Immature natural killer cell (primary cell): ENCODE results near the gene GSC2. TPM values are rescaled to one million over a fixed set of nuclear protein-coding genes. Genes with fewer than 3 reads are reported as not detected.
A peak's percentile ranks its signal among the peaks of the same experiment; 100 is the strongest.

Experiments used
- DNase-seq, 3 donors: peaks; one replicate each; pipeline ENCODE4 v3.0.0; 2022; ENCODE audit warnings: mixed read lengths in 1 of 3
- H3K27ac Mint-ChIP-seq, 6 donors: one replicate each; pipeline ENCODE4 v1.8.0; 2020; ENCODE audit warnings: mixed read lengths in 6 of 6, mild to moderate bottlenecking in 5 of 6, inconsistent platforms in 4 of 6, moderate library complexity in 3 of 6
- H3K27me3 Mint-ChIP-seq, 3 donors: one replicate each; pipeline ENCODE4 v1.8.0; 2020 to 2021; ENCODE audit warnings: low read depth in 3 of 3, mild to moderate bottlenecking in 3 of 3, mixed read lengths in 3 of 3, moderate library complexity in 3 of 3, inconsistent platforms in 1 of 3
- H3K36me3 Mint-ChIP-seq, 3 donors: one replicate each; pipeline ENCODE4 v1.8.0; 2020; ENCODE audit warnings: mixed read lengths in 3 of 3, inconsistent platforms in 2 of 3, mild to moderate bottlenecking in 2 of 3
- H3K4me1 Mint-ChIP-seq, 2 donors: one replicate each; pipeline ENCODE4 v1.8.0; 2020; ENCODE audit warnings: inconsistent platforms in 2 of 2, mild to moderate bottlenecking in 2 of 2, mixed read lengths in 2 of 2, moderate library complexity in 1 of 2
- H3K4me3 Mint-ChIP-seq, 5 donors: one replicate each; pipeline ENCODE4 v1.8.0; 2020; ENCODE audit warnings: mild to moderate bottlenecking in 5 of 5, mixed read lengths in 5 of 5, inconsistent platforms in 3 of 5, moderate library complexity in 3 of 5
- H3K9me3 Mint-ChIP-seq, 6 donors: one replicate each; pipeline ENCODE4 v1.8.0; 2020; ENCODE audit warnings: mild to moderate bottlenecking in 6 of 6, mixed read lengths in 6 of 6, inconsistent platforms in 4 of 6, moderate library complexity in 3 of 6
- polyA plus RNA-seq, 3 donors: library from polyadenylated mRNA; unstranded; fragments of 300-500 nt; fragmentation: Illumina TruSeq; gene quantifications; one replicate each; pipeline ENCODE4 v1.2.3, GENCODE V29; 2021

The GSC2 gene
- polyA plus RNA-seq, 3 donors from 2014 or later, result not detected

DNA sequence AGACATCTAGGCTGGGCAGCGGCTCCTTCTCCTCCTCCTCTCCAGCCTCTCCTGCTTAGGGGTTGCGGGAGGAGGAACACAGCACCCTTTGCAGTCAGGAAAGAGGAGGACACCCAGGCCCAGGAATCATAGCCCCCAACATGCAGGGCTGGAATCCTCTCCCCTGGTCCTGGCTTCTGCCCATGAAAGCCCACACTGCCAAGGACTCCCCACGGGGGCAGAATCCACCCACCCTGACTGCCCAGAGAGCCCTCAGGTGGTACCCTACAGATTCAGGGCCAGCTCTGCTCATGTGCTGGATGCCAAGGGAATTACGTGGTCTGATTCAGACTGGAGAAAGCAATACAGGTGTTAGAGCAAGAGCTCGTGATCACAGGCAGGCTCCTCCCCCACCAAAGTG is 10.1 kb downstream of the GSC2 start:
- Mint-ChIP-seq H3K4me3 (no peak overlapping the region), H3K9me3 (no peaks in the 10 kb centered on the region)

GRCh38 chr22:19139001-19139356 is 11.1 kb downstream of the GSC2 start:
- no peak overlapping the region for H3K27ac Mint-ChIP-seq
- peaks cover 12% of the 10 kb centered on the region in 2 donors for H3K4me1 Mint-ChIP-seq
- no peak overlapping the region for H3K4me3 Mint-ChIP-seq
- no peaks in the 10 kb centered on the region for H3K9me3 Mint-ChIP-seq
- peaks cover 0 to 10% (median 5%) of the 10 kb centered on the region in 3 donors for H3K27me3 Mint-ChIP-seq
- DNase-seq, result no peak
- H3K36me3 Mint-ChIP-seq, result peaks cover 13 to 30% (median 14%) of the 10 kb centered on the region in 3 donors

More for the DNA sequence above, 10.1 kb downstream of the GSC2 start:
- peaks cover 21 to 22% of the 10 kb centered on the region in 2 donors for H3K4me1 Mint-ChIP-seq
- H3K36me3 Mint-ChIP-seq, result peaks cover 13 to 30% (median 14%) of the 10 kb centered on the region in 3 donors
- DNase-seq, result no peak
- no peak overlapping the region for H3K27ac Mint-ChIP-seq
- H3K27me3 Mint-ChIP-seq, result peaks cover 0 to 13% (median 8%) of the 10 kb centered on the region in 3 donors

GRCh38 chr22:19138217-19139000 is 11.7 kb downstream of the GSC2 start:
- no peak for DNase-seq
- Mint-ChIP-seq H3K36me3 (peaks cover 13 to 30% (median 14%) of the 10 kb centered on the region in 3 donors), H3K4me3 (no peak overlapping the region), H3K27me3 (peaks cover 0 to 8% (median 5%) of the 10 kb centered on the region in 3 donors), H3K9me3 (no peaks in the 10 kb centered on the region), H3K4me1 (peaks cover 7% of the 10 kb centered on the region in 2 donors), H3K27ac (no peak overlapping the region)

GRCh38 chr22:19137384-19138216 is 12.5 kb downstream of the GSC2 start:
- Mint-ChIP-seq H3K27me3 (peaks cover 0 to 8% (median 5%) of the 10 kb centered on the region in 3 donors), H3K4me3 (no peak overlapping the region), H3K4me1 (peaks cover 1 to 5% of the 10 kb centered on the region in 2 donors), H3K27ac (no peak overlapping the region), H3K36me3 (peaks cover 13 to 30% (median 14%) of the 10 kb centered on the region in 3 donors), H3K9me3 (no peaks in the 10 kb centered on the region)
- DNase-seq, result no peak

- Mint-ChIP-seq H3K27ac (peak overlapping the region in 1 of 6 donors; percentile 58), H3K36me3 (peaks cover 13 to 30% (median 14%) of the 10 kb centered on the region in 3 donors)
Measured at GRCh38 chr22:19136915-19137314, 13.2 kb downstream of the GSC2 start.

GRCh38 chr22:19134874-19135273 is 15.2 kb downstream of the GSC2 start:
- no peak for DNase-seq
- peaks cover 10 to 22% (median 13%) of the 10 kb centered on the region in 3 donors for H3K36me3 Mint-ChIP-seq
- H3K4me3 Mint-ChIP-seq, result no peak overlapping the region
- H3K9me3 Mint-ChIP-seq, result no peaks in the 10 kb centered on the region
- no peak overlapping the region for H3K27ac Mint-ChIP-seq
- H3K4me1 Mint-ChIP-seq, result peaks cover 0 to 1% of the 10 kb centered on the region in 2 donors
- H3K27me3 Mint-ChIP-seq, result peaks cover 0 to 8% (median 5%) of the 10 kb centered on the region in 3 donors

More at GRCh38 chr22:19136915-19137314, 13.2 kb downstream of the GSC2 start:
- Mint-ChIP-seq H3K4me3 (no peak overlapping the region), H3K9me3 (no peaks in the 10 kb centered on the region), H3K4me1 (peaks cover 1 to 5% of the 10 kb centered on the region in 2 donors), H3K27me3 (peaks cover 0 to 8% (median 5%) of the 10 kb centered on the region in 3 donors)
- DNase-seq, result no peak

- Mint-ChIP-seq H3K9me3 (no peaks in the 10 kb centered on the region), H3K4me1 (no peaks in the 10 kb centered on the region), H3K27me3 (peaks cover 0 to 8% (median 5%) of the 10 kb centered on the region in 3 donors), H3K27ac (peak overlapping the region in 1 of 6 donors; percentile 35), H3K4me3 (no peak overlapping the region), H3K36me3 (peaks cover 10 to 17% (median 13%) of the 10 kb centered on the region in 3 donors)
- DNase-seq, result no peak
Measured at GRCh38 chr22:19134176-19134831, 15.8 kb downstream of the GSC2 start.

DNA sequence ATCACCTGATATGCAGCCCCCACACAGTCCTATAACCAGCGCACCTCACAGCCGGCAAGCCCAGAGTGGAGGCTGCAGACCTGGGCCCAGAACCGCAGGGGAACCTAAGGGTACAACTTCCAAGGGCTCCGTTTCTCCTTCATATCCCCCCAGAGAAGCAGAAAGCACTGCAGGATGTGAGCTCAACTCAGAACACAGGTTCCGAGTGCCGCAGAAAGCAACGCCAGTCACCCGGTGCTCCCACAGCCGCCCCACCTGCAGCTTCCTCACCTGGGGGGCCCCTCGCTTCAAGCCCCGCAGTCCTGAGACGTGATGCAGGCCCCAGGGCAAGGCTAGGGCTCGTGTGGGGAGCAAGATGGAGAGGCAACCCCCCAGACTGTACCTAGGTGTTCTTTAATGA is 16.5 kb downstream of the GSC2 start:
- Mint-ChIP-seq H3K27ac (no peak overlapping the region), H3K27me3 (peaks cover 0 to 8% (median 5%) of the 10 kb centered on the region in 3 donors), H3K36me3 (peaks cover 10 to 15% (median 13%) of the 10 kb centered on the region in 3 donors), H3K4me3 (no peak overlapping the region), H3K4me1 (no peaks in the 10 kb centered on the region), H3K9me3 (no peaks in the 10 kb centered on the region)
- DNase-seq, result no peak

GRCh38 chr22:19132693-19133400 is 17.2 kb downstream of the GSC2 start:
- H3K27me3 Mint-ChIP-seq, result peaks cover 0 to 8% (median 5%) of the 10 kb centered on the region in 3 donors
- no peaks in the 10 kb centered on the region for H3K4me1 Mint-ChIP-seq
- peaks cover 10 to 15% (median 13%) of the 10 kb centered on the region in 3 donors for H3K36me3 Mint-ChIP-seq
- DNase-seq, result no peak
- H3K4me3 Mint-ChIP-seq, result no peak overlapping the region
- no peaks in the 10 kb centered on the region for H3K9me3 Mint-ChIP-seq
- H3K27ac Mint-ChIP-seq, result peak overlapping the region in 1 of 6 donors; percentile 34

GRCh38 chr22:19132153-19132552 is 17.9 kb downstream of the GSC2 start:
- no peak overlapping the region for H3K27ac Mint-ChIP-seq
- H3K4me3 Mint-ChIP-seq, result no peak overlapping the region
- H3K4me1 Mint-ChIP-seq, result no peaks in the 10 kb centered on the region
- peaks cover 2 to 8% (median 5%) of the 10 kb centered on the region in 3 donors for H3K27me3 Mint-ChIP-seq
- no peak for DNase-seq
- H3K36me3 Mint-ChIP-seq, result peaks cover 10 to 15% (median 13%) of the 10 kb centered on the region in 3 donors
- H3K9me3 Mint-ChIP-seq, result no peaks in the 10 kb centered on the region

GRCh38 chr22:19131685-19132015 is 18.4 kb downstream of the GSC2 start:
- H3K4me1 Mint-ChIP-seq, result no peaks in the 10 kb centered on the region
- no peak overlapping the region for H3K27ac Mint-ChIP-seq
- peaks cover 9 to 12% (median 10%) of the 10 kb centered on the region in 3 donors for H3K36me3 Mint-ChIP-seq
- no peak for DNase-seq
- no peak overlapping the region for H3K4me3 Mint-ChIP-seq
- peaks cover 2 to 6% (median 5%) of the 10 kb centered on the region in 3 donors for H3K27me3 Mint-ChIP-seq
- H3K9me3 Mint-ChIP-seq, result no peaks in the 10 kb centered on the region

DNA sequence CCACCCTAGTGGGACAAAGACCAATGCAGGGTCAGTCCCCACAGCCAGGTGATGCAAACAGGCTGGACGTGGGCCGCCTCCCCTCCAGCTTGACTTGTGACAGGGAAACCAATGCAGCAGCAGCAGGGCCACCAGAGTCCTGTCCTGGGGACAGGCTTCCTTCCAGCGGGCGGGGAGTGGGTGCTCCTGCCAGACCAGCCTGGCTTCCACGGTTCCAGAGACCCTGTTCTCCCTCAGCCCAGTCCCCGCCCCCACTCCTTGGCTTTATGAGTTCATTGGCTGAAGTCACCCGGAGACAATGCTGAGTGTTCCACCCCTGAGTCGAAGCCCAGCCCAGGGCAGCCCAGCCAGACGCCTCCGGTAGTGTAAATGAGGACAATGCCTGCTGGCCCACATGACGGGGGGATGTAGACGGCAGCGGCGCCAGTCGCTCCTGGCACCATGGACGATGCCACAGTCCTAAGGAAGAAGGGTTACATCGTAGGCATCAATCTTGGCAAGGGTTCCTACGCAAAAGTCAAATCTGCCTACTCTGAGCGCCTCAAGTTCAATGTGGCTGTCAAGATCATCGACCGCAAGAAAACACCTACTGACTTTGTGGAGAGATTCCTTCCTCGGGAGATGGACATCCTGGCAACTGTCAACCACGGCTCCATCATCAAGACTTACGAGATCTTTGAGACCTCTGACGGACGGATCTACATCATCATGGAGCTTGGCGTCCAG is 19.0 kb downstream of the GSC2 start, which contains the start of gene TSSK2:
Gene TSSK2, plus strand, starts transcription at position 350 of the 726 bp plus-strand sequence. Its CDS starts 92 bp downstream, at position 442.
- no peak for DNase-seq
- Mint-ChIP-seq H3K9me3 (no peaks in the 10 kb centered on the region), H3K4me3 (no peak within 1 kb of the TSS), H3K36me3 (peaks cover 5 to 8% (median 5%) of the 10 kb centered on the region in 3 donors), H3K27me3 (peaks cover 2 to 5% (median 5%) of the 10 kb centered on the region in 3 donors), H3K4me1 (no peaks in the 10 kb centered on the region), H3K27ac (no peak within 1 kb of the TSS)
